GM21528 (cell line): ENCODE data around the gene ACBD3.
A peak's percentile ranks its signal among the peaks of the same experiment; 100 is the strongest.

Source experiments
- ATAC-seq: cut with Tn5 transposase; IDR thresholded peaks from one replicate; pipeline ENCODE4 v1.9.1; 2021; ENCODE audit warnings: mild to moderate bottlenecking, moderate library complexity; ENCODE audit not compliant: unreplicated experiment, low FRiP score

Gene ACBD3

GRCh38 chr1:226186124-226187018 lies at the start of gene ACBD3:
TSS of gene ACBD3 (minus strand) at chr1:226186741. CDS start at chr1:226186675, 66 bp downstream.
- peak; percentile 95 for ATAC-seq

- no peak for ATAC-seq
Observed at GRCh38 chr1:226233806-226234205, 47.3 kb upstream of the ACBD3 start.

- ATAC-seq: peak; percentile 72
Observed at GRCh38 chr1:226233293-226233692, 46.8 kb upstream of the ACBD3 start.

GRCh38 chr1:226226601-226227000 lies 40.1 kb upstream of the ACBD3 start:
- ATAC-seq: no peak

- ATAC-seq: peak; percentile 61
Observed at GRCh38 chr1:226223786-226224244, 37.3 kb upstream of the ACBD3 start.

GRCh38 chr1:226223157-226223785 lies 36.7 kb upstream of the ACBD3 start, which contains the start of gene MIXL1:
TSS of gene MIXL1 (plus strand) at chr1:226223664. CDS start at chr1:226223682, 18 bp downstream.
- ATAC-seq: peak; percentile 39

GRCh38 chr1:226222686-226223085 lies 36.1 kb upstream of the ACBD3 start:
- ATAC-seq: no peak

- ATAC-seq: no peak
Observed at GRCh38 chr1:226220473-226221189, 34.1 kb upstream of the ACBD3 start.

- ATAC-seq: no peak
Observed at GRCh38 chr1:226217273-226217672, 30.7 kb upstream of the ACBD3 start.

GRCh38 chr1:226216056-226216455 lies 29.5 kb upstream of the ACBD3 start:
- ATAC-seq: no peak

- no peak for ATAC-seq
Observed at GRCh38 chr1:226215239-226215638, 28.7 kb upstream of the ACBD3 start.

GRCh38 chr1:226212545-226212944 lies 26.0 kb upstream of the ACBD3 start:
- no peak for ATAC-seq

- no peak for ATAC-seq
Observed at GRCh38 chr1:226211181-226211821, 24.8 kb upstream of the ACBD3 start.

- no peak for ATAC-seq
Observed at GRCh38 chr1:226210571-226211176, 24.1 kb upstream of the ACBD3 start.

GRCh38 chr1:226209307-226210059 lies 22.9 kb upstream of the ACBD3 start:
- no peak for ATAC-seq

GRCh38 chr1:226207048-226207447 lies 20.5 kb upstream of the ACBD3 start:
- ATAC-seq: no peak

GRCh38 chr1:226204198-226204597 lies 17.7 kb upstream of the ACBD3 start:
- ATAC-seq: no peak

GRCh38 chr1:226203655-226204054 lies 17.1 kb upstream of the ACBD3 start:
- ATAC-seq: no peak

- no peak for ATAC-seq
Observed at GRCh38 chr1:226203240-226203639, 16.7 kb upstream of the ACBD3 start.
